NCI-H128 (cell line): ENCODE data around the gene CDH1.
A peak's percentile ranks its signal among the peaks of the same experiment; 100 is the strongest.
"Not testable (repeated sequence)": the region's sequence is repeated elsewhere in the genome, so short reads cannot be mapped to it uniquely, and the experiment has no call there.

ENCODE experiments used
- DNase-seq: peaks from one replicate; lab custom pipeline; 2025; ENCODE audit not compliant: unreplicated experiment; lab: John Stamatoyannopoulos, UW

CDH1 gene

GRCh38 chr16:68737046-68737729, at the start of gene CDH1:
TSS of gene CDH1 (plus strand) at chr16:68737292. CDS start at chr16:68737416, 124 bp downstream.
- DNase-seq: peak; percentile 37

- no peak for DNase-seq
Measured at GRCh38 chr16:68689921-68690320, 47.2 kb upstream of the CDH1 start.

DNA sequence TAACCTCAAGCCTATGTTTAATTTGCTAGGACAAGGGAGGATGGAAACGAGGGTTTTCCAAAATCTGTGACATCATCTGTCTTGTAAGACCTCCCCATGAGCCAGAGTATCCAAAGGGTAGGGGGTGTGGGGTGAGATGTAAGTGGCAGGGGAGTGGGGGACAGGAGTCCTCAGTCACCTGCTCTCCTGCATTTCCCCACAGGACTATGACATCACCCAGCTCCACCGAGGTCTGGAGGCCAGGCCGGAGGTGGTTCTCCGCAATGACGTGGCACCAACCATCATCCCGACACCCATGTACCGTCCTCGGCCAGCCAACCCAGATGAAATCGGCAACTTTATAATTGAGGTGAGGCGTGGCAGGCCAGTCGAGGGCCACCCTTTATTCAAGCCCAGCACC, 41.5 kb upstream of the CDH1 start:
- DNase-seq: no peak

DNA sequence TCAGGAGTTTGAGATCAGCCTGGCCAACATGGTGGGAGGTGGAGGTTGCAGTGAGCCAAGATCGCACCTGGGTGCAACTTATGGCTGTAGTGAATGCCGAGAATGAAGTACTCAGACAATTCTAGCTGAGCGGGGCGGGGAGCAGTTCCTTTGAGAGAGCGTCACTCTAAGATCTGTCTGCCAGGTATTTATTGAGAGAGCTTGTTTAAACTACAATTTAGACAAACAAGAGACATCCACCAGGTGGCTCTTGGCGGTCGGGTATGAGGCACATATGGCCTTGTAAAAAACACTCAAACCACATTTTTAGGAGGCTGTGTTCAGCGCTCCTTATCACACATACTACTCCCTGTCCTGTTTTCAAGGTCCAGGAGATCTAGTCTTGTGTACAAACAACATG, 40.6 kb upstream of the CDH1 start:
- no peak for DNase-seq

DNA sequence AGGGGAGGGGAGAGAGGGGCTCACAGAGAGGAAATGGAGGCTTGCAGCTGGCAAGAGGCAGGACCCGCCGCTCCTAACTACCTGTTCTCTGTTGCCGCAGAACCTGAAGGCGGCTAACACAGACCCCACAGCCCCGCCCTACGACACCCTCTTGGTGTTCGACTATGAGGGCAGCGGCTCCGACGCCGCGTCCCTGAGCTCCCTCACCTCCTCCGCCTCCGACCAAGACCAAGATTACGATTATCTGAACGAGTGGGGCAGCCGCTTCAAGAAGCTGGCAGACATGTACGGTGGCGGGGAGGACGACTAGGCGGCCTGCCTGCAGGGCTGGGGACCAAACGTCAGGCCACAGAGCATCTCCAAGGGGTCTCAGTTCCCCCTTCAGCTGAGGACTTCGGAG, 39.0 kb upstream of the CDH1 start:
- no peak for DNase-seq

GRCh38 chr16:68700120-68700519, 37.0 kb upstream of the CDH1 start:
- DNase-seq: no peak

GRCh38 chr16:68700831-68701230, 36.3 kb upstream of the CDH1 start:
- no peak for DNase-seq

DNA sequence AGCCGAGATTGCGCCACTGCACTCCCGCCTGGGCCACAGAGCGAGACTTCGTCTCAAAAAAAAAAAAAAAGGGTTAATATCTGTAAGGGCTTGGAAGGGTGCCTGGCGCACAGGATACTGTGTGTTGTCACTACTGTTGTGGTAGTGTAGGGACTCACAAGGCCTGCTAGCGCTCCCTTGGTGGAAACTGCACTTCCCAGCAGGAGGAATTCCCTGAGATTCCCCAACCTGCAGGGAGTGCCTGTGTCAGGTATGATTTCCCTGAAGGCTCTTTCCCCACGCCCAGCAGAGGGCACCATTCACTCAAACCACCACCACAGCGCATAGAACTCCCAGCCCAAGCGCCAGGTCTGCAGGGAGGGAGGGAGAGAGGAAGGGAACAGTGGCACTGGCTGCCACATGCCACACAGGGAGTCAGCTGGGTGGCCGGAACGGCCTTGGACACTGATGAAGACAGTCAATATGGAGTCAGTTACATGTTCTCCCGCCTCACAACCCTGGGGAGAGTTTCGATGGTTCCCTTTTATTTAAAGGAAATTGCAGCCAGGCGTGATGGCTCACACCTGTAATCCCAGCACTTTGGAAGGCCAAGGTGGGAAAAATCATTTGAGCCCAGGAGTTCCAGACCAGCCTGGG, 32.7 kb upstream of the CDH1 start:
- DNase-seq: peak; percentile 42

DNA sequence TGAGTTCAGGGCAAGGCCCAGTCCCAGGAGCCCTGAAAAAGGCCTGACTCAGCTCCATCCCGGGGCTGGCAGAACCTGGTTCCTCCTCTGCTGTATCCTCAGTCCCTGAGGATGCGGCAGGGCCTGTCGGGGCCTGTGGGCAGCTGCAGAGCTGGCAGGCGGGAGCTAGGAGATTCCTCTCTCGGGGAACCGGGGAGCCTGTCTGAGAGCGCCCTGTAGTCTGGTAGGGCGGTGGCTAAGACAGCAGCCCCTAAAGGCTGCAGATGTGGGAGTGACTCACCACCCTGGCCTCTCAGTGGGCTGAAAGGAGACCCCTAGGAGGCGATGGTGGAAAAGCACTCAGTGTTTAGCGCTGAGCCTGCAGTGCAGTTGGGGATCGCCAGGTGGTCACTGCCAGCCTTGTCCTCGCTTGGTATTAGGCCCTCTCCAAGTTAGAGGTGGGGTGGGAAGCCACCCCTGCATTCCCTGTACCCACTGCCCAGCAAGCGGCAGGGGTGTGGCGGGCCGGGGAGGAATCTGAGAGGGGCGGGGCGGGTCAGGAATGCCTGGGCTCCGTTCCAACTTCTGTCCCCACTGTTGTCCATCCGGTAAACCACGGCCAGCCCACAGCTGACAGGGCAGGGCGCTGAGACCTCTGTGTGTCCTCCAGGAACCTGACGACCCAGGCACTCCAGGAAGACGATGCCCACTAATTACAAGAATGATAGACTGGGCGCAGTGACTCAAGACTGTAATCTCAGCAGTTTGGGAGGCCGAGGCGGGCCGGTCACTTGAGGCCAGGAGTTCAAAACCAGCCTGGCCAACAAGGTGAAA, 29.5 kb upstream of the CDH1 start:
- DNase-seq: no peak

DNA sequence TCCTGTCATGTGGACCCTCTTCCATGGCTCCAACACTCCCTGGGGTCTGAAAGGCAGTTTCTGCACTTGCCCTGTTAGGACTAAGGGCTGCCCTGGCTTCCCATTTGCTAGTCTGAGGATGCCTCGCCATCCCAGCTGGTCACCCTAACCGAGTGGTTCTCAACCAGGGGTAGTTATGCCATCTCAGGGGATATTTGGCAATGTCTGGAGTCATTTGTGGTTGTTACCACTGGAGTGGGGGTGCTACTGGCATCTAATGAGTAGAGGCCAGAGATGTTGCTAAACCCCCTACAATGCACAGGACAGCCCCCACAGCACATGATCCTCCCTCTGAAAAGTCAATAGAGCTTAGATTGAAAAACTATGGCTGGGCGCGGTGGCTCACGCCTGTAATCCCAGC, 26.9 kb upstream of the CDH1 start:
- DNase-seq: no peak

DNA sequence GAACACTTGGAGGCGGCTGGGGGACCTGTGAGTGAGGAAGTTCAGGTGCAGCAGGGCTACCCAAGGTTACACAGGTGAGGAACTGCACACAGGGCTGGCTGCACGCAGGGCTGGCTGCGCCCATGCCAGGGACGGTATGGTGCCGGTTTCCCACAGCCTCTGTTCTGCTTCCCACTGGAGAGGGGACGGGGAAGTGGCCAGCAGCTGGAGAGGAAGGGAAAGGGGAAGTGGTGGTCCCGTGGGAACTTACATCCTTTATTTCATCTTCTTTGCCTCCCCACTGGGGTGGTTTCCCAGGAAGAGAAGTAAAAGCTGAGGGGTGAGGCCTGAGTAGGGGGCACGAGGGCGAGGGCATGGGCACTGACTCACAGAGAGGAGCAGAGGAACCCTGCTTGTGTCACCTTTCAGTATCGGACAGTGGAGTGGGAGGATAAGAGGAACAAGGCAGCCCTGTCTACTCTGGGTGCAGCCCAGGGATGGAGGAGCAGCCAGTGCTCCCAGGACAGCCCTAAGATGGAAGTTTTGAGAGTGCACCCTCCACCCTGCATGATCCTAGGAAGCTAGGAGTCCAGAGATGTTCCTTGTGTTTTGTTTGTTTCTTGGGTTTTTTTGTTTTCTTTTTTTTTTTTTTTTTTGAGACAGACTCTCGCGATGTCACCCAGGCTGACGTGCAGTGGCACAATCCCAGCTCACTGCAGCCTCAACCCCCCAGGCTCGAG, 25.5 kb upstream of the CDH1 start:
- no peak for DNase-seq

DNA sequence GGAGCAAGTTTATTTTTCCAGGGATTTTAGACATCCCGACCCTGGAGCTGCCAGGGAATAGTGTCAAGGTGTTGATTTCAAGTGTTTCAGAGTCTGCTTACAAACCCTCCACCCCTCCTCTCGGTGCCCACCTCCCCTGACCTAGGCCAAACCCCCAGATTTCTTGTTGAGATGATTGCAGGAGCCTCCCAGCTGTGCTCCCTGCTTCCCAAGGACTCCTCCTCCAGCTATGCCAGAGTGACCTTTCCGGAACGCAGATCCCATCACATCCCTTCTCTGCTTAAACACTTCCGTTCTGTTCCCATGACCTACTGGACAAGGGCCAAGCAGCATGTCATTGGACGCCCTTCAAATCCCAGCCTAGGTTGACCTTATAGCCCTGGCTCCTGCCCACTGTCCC, 23.7 kb upstream of the CDH1 start:
- DNase-seq: no peak

GRCh38 chr16:68715471-68715870, 21.6 kb upstream of the CDH1 start:
- no peak for DNase-seq

GRCh38 chr16:68716516-68716915, 20.6 kb upstream of the CDH1 start:
- not testable (repeated sequence) for DNase-seq

- no peak for DNase-seq
Measured at GRCh38 chr16:68717684-68718083, 19.4 kb upstream of the CDH1 start.

GRCh38 chr16:68718590-68718989, 18.5 kb upstream of the CDH1 start:
- DNase-seq: no peak

GRCh38 chr16:68719993-68720489, 17.1 kb upstream of the CDH1 start:
- no peak for DNase-seq

- no peak for DNase-seq
Measured at GRCh38 chr16:68722119-68723024, 14.7 kb upstream of the CDH1 start.

- no peak for DNase-seq
Measured at GRCh38 chr16:68724797-68725196, 12.3 kb upstream of the CDH1 start.

DNA sequence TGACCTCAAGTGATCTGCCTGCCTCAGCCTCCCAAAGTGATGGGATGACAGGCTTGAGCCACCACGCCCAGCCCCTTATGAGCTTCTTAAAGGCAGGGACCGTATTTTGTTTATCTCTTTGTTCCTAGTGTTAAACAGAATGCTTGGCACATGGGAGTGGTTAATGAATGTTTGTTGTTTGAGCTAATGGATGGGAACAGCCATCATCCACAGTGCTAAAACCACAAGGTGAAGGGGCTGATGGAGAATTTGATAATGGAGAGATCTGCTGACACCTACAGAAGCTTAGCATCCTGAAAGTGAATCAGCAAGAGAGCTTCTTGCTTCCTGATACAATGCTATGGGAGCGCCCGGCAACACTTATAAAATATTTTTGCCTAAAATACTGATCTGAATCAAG, 8.6 kb upstream of the CDH1 start:
- DNase-seq: no peak
